SK-N-SH (cell line): ENCODE results near the gene ZNF138.
"Not testable (repeated sequence)": the region's sequence is repeated elsewhere in the genome, so short reads cannot be mapped to it uniquely, and the experiment has no call there.

ENCODE experiments used
- CHD2 ChIP-seq: fragments of 150-350 bp; IDR thresholded peaks from 2 replicates; pipeline ENCODE4 v1.6.1; 2018; ENCODE audit warnings: low read length; ENCODE audit not compliant: partially characterized antibody
- CTCF ChIP-seq: fragments of 200-600 bp; sonication (generic); IDR thresholded peaks from 2 replicates; pipeline ENCODE4 v1.6.1; 2017; ENCODE audit warnings: antibody characterized with exemption, mild to moderate bottlenecking, moderate library complexity
- EP300 ChIP-seq, 2 experiments: IDR thresholded peaks; 2 replicates each; pipeline versions ENCODE4 v1.4.0 to v1.6.1; 2012; ENCODE audit warnings: borderline replicate concordance in 1 of 2, low read depth in 1 of 2, low read length in 1 of 2
- EZH2phosphoT487 ChIP-seq: fragments of 200-600 bp; sonication (generic); IDR thresholded peaks from 2 replicates; pipeline ENCODE4 v1.6.1; 2017; ENCODE audit warnings: low read depth, mixed run types, mild to moderate bottlenecking, antibody characterized with exemption, moderate library complexity, borderline replicate concordance
- FOXJ3 ChIP-seq: sonication (generic); formaldehyde crosslinking; IDR thresholded peaks from 2 replicates; pipeline ENCODE4 v1.5.1; 2020; ENCODE audit warnings: mild to moderate bottlenecking, missing genetic modification reagents
- REST ChIP-seq: IDR thresholded peaks from 2 replicates; pipeline ENCODE4 v1.6.1; 2012; ENCODE audit warnings: mild to moderate bottlenecking, low read depth, low read length, moderate library complexity
- RFX5 ChIP-seq: IDR thresholded peaks from 2 replicates; pipeline ENCODE4 v1.6.1; 2012; ENCODE audit warnings: mild to moderate bottlenecking, improper control_type of control experiment, low read length
- YY1 ChIP-seq: IDR thresholded peaks from 2 replicates; pipeline ENCODE4 v1.4.0; 2012; ENCODE audit warnings: low read depth, mild to moderate bottlenecking

- not testable (repeated sequence) for TF ChIP-seq EZH2phosphoT487; CTCF; REST; EP300 (IDR thresholded peaks at IDR 0.05; ENCODE audit: borderline replicate concordance in 1 of 2, low read depth in 1 of 2, low read length in 1 of 2); FOXJ3; YY1; CHD2; RFX5
These were observed 9.4 kb upstream of the ZNF138 start for GRCh38 chr7:64784842-64785241.
